Myocyte (in vitro differentiated cells): Measurements from ENCODE around the gene SSB. TPM values are rescaled to one million over a fixed set of nuclear protein-coding genes. Genes with fewer than 3 reads are reported as not detected.
"Not testable (repeated sequence)": the region's sequence is repeated elsewhere in the genome, so short reads cannot be mapped to it uniquely, and the experiment has no call there.

Source experiments
- DNase-seq: peaks from one replicate; pipeline ENCODE4 v3.0.0-alpha.2; 2012; ENCODE audit warnings: low read depth
- total RNA-seq: library from RNA; depleted of rRNA; stranded (reverse); fragments of >200 nt; gene quantifications from 2 replicates; pipeline ENCODE4 v1.2.3, GENCODE V29; 2014

The SSB gene
- total RNA-seq, 1 donor from 2014 or later = 115 TPM

DNA sequence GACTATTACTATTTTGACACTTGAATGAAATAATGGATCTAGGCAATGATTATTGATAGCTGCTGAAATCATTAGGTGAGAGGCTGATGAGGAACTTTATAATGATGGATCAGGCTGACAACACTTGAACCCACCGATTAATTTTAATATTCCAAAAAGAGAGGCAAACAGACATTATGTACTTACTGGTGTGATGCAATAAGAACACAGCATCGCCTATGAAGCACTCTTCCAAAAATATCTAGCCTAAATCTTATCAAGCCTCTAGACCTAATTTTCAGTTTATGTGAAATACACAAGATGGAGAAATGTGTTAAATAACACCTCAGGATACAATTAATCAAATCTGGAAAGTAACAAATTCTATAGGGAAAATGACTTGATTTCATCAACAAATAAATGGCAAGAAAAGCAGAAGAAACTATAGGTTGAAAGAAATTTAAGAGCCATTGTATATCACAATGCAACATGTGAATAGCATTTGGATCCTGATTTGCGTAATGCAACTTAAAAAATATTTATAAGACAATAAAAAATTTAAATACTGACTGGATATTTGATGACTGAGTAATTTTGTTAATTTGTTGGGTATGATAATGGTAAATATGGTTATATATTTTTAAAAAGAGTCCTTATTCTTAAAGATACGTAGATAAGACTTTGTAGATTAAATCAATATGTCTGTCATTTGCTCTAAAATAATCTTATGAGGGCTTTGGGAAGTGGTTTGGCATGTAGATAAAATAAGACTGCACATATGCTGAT, 17.2 kb upstream of the SSB start:
- no peak for DNase-seq

DNA sequence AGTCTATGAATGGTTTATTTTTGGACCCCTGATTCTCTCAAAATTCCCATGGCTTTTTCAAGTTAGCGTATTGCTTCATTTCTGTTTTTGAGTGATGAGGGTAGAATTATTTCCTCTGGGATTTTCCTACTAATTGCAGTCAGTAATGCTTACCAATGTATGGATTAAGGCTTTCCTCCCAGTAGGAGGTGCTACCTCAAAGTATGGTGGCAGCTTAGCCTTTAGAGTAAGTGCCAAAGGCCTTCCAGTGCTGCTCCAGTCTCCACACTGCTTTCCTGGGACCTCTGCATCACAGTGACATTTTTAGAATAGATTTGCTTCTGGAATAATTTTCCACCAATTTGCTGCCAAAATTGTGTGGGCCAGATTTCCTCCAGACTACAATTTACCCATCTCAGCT, 16.2 kb upstream of the SSB start:
- no peak for DNase-seq

GRCh38 chr2:169790581-169790980, 8.1 kb upstream of the SSB start:
- no peak for DNase-seq

- DNase-seq = no peak
Observed at GRCh38 chr2:169795181-169795580, 3.5 kb upstream of the SSB start.

GRCh38 chr2:169796441-169796840, 2.2 kb upstream of the SSB start:
- peak; percentile 39 for DNase-seq

GRCh38 chr2:169797601-169798000, 1.1 kb upstream of the SSB start:
- DNase-seq = no peak

DNA sequence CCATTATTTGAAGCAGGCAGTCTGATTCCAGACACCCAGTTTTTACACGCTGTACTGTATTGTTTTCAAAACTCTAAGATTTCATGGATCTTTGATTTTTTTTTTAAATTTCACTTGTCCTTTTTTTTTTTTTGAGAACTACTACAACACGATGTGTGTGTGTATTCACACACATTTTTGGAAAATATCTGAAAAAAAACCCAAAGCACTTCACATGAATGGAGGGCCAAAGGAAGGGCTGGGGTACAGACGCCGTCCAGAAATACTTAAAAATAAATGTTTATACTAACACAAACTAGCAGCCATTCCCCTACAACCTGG, 314 bp upstream of the SSB start:
- no peak for DNase-seq

DNA sequence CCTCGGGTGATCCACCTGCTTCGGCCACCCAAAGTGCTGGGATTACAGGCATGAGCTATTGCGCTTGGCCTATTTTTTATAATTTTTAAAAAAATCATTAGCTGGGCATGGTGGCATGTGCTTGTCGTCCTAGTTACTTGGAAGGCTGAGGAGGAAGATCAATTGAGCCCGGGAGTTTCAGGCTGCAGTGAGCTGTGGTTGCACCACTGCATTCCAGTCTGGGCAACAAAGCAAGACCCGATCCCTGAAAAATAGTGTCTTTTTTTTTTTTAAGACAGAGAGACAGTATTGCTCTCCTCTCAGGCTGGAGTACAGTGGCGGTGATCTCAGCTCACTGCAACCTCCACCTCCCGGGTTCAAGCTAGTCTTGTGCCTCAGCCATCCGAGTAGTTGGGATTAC, 4.8 kb downstream of the SSB start:
- DNase-seq = no peak

DNA sequence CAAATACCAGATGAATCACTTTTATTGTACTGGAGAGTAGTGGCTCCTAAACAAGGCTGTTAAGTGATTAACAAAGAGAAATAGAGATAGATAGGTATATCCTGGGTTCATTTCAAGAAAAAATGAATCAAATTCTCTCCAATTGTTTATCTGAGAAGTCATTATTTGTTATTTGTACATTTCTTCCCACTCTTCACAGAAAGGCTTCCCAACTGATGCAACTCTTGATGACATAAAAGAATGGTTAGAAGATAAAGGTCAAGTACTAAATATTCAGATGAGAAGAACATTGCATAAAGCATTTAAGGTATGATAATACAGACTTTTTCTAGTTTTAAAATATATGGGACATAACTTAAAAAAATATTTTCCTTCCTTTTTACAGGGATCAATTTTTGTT, 7.9 kb downstream of the SSB start:
- DNase-seq = no peak

DNA sequence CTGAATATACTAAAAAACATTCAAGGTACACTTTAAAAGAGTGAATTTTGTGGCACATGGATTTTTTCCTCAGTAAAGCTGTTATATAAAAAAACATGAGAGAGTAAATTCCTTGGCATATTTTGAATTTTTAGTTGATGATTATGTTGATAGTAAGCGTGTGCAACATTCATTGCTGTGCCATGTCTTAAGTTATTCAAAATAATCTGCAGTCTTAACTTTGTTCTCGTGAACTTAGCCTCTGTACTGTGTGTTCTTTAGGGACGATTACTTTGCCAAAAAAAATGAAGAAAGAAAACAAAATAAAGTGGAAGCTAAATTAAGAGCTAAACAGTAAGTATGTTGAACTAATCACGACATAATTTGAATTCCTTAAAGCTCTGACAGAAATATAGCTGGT, 9.6 kb downstream of the SSB start:
- no peak for DNase-seq

DNA sequence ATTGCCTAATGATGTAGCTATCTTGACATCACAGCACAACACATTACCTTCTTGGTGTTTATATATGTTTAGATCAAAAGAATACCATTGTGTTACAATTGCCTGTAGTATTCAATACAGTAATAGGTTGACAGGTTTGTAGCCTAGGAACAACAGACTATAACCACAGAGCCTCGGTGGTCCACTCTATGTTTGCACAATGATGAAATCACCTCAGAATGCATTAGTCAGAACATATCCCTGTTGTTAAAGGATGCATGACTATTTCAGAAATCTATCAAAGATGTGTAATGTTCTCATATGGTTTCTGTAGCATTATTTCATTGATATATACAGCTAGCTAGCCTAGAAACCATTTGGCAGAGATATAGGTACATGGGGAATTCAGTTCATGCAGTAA, 17.2 kb downstream of the SSB start:
- DNase-seq = peak; percentile 57

DNA sequence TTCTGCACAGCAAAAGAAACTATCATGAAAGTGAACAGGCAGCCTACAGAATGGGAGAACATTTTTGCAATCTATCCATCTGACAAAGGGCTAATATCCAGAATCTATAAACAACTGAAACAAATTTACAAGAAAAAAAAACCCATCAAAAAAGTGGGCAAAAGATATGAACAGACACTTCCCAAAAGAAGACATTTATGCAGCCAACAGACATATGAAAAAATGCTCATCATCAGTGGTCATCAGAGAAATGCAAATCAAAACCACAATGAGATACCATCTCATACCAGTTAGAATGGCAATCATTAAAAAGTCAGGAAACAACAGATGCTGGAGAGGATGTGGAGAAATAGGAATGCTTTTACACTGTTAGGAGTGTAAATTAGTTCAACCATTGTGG, 18.3 kb downstream of the SSB start:
- not testable (repeated sequence) for DNase-seq

DNA sequence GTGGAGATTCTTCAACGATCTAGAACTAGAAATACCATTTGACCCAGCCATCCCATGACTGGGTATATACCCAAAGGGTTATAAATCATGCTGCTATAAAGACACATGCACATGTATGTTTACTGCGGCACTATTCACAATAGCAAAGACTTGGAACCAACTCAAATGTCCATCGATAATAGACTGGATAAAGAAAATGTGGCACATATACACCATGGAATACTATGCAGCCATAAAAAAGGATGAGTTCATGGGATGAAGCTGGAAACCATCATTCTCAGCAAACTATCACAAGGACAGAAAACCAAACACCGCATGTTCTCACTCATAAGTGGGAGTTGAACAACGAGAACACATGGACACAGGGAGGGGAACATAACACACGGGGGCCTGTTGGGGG, 18.7 kb downstream of the SSB start:
- DNase-seq = not testable (repeated sequence)

- no peak for DNase-seq
Observed at GRCh38 chr2:169818241-169818640, 19.6 kb downstream of the SSB start.

- DNase-seq = no peak
Observed at GRCh38 chr2:169819106-169819505, 20.4 kb downstream of the SSB start.

DNA sequence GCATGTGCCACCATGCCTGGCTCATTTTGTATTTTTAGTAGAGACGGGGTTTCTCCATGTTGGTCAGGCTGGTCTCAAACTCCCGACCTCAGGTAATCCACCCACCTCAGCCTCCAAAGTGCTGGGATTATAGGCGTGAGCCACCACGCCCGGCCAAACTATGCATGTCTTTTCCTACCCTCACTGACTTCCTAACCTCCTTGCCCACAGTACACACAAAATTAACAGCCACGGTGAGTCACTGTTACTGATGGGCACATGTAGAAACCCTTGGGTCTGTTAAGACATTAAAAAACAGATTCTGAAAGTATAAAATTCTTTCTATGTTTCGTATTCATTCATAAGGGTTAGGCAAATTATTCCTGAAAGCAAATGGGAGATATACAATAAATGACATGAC, 21.4 kb downstream of the SSB start:
- DNase-seq = peak; percentile 71

GRCh38 chr2:169822036-169822435, 23.4 kb downstream of the SSB start:
- DNase-seq = no peak

DNA sequence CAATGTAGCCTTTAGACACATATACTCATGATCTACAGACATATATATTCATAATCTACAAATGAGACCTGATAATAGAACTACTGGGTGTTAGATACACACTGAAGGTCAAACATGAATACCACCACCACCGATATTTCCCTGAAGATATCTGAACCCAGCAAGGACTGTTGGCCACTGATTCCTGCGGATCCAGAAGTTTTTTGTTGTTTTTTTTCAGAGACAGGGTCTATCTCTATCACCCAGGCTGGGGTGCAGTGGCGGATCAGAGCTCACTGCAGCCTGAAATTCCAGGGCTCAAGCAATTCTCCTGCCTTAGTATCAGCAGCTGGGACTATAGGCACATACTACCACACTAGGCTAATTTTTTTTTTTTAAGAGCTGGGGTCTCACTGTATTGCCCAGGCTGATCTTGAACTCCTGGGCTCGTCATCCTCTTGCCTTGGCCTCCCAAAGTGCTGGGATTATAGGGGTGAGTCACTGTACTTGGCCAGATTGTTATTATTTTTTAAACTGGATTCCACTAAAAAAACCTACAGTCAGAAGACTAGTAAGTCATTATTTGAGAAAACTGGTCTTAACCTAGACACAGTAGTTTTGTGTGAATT, 24.2 kb downstream of the SSB start:
- no peak for DNase-seq

DNA sequence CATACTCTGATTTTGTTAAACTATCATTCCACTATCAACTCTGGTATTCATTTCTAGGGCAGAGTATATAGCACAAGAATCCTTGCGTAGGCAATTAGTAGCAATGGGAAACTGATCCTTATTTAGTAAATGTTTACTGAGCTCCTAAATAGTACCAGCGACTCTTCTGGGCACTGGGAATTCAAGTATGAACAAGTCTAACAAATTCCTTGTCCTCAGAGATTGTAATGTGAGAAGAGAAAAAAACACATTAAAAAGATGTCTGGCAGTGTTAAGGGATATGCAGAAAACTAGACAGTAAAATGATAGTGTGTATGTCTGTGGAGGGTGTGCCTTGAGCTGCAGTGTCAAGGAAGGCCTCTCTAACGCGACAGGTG, 25.3 kb downstream of the SSB start:
- no peak for DNase-seq

DNA sequence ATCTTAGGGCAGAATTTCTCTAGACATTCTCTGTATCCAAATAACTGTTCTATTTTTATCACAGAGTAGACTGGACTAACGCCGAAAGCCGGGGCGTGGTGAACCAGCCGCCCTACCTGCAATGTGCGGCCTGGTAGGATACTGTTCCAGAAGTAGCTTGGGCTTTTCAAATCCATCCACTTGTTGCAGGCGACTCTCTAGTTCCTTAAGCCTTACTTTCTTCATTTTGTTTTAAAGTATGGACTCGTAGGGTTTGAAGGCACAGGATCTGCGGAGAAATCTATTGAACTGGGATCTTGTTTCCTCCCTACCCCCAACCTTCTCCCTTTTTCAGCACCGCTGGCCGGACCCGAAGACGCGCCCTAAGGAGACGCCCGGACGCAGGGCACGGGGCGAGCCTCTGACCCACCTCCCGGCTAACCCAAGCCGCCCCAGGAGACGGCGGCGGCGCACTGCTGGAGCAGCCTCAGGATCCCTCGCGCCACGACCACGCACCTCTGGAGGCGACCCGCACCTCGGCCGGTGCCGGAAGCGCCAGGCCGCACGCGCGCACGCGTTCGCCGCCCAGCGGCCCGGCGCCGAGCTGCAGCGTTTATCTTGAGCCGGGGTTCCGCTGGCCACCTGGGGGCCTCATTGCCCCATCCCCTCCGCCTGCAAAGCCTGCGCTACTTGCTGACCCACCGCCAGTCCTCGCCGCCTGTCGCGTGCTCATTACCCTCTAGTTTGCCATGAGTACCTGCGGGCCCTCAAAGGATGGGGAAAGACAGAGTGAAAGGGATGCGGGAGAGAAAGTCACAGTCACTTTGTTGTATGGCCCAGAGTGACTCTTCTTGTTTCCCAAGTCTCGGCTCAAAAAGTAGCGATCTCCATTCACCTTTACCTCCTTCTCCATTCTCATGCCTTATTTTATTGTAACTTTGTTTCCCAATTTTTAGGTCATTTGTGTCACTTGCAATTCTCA, 26.0 kb downstream of the SSB start, which contains the start of gene METTL5:
METTL5 (minus strand) TSS at position 533 of the 961 bp plus-strand sequence; CDS start at position 225, 308 bp downstream.
- DNase-seq = peak; percentile 83

DNA sequence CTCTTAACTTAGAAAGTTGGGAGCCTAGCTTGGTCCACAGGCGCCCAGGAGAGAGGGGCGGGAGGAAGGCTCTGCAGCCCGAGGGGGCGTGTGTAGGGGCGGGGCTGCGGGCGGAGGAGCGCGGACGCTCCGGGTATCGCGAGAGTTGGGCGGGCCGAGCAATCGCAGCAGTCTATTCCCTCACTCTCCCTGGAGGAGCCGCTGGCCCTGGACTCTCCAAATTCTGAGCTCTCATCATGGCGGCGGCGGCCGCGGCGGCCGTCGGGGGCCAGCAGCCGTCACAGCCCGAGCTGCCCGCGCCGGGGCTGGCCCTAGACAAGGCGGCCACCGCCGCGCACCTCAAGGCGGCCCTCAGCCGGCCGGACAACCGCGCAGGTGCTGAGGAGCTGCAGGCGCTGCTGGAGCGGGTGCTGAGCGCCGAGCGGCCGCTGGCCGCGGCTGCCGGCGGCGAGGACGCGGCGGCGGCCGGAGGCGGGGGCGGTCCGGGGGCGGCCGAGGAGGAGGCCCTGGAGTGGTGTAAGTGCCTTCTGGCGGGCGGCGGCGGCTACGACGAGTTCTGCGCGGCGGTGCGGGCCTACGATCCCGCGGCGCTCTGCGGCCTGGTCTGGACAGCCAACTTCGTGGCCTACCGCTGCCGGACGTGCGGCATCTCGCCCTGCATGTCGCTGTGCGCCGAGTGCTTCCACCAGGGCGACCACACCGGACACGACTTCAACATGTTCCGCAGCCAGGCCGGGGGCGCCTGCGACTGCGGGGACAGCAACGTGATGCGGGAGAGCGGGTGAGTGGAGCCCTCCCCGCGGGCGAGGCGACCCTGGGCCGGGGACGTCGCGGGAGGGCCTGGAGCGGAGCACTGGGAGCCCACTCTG, 28.8 kb downstream of the SSB start, which contains the start of gene UBR3:
UBR3 (plus strand) TSS at position 183 of the 869 bp plus-strand sequence; CDS start at position 237, 54 bp downstream.
- DNase-seq = peak; percentile 94
